ENCODE results near the gene CEBPG.

CEBPG gene

DNA sequence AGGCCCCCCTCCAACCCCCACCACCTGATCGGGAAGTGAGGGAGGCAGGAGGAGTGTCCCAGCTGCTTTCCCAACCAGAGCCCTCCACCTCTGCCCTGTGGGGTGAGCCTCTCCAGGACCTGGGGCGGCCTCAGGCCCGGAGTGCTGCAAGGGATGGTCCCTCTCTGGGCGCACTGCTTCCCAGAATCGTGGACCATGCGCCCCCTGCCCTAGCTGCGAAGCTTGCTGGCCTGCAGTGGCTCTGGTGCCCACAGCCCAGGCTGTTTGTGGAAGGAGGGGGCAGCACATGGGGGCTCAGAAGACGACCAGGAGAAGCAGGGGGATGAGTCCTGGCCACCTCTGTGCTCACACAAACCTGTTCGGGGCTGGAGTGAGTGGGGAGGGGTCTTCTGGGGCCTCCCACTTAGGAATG is 33.6 kb downstream of the CEBPG start:
- DNase-seq: no peak

GRCh38 chr19:33407716-33408115 is 34.2 kb downstream of the CEBPG start:
- DNase-seq: no peak

DNA sequence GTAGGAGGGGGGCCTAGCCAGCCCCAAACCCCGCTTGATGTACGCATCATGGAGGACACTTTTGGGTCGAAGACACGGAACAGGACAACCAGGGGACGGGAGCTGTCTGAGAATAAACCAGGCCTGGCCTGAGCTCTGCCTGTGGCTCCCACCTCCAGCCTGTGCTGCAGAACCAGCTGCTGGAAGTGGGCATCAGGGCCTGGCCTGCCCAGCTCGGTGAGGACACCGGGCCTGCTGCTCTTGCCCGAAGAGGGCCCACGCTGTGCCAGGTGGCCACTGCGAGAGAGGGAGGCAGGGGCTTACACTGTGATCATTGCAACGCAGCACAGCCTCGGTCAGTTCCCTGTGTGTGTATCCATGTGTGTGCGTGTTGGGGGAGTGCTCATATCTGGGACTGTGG is 34.6 kb downstream of the CEBPG start:
- no peak for DNase-seq

GRCh38 chr19:33408538-33409434 is 35.3 kb downstream of the CEBPG start:
- DNase-seq: no peak

DNA sequence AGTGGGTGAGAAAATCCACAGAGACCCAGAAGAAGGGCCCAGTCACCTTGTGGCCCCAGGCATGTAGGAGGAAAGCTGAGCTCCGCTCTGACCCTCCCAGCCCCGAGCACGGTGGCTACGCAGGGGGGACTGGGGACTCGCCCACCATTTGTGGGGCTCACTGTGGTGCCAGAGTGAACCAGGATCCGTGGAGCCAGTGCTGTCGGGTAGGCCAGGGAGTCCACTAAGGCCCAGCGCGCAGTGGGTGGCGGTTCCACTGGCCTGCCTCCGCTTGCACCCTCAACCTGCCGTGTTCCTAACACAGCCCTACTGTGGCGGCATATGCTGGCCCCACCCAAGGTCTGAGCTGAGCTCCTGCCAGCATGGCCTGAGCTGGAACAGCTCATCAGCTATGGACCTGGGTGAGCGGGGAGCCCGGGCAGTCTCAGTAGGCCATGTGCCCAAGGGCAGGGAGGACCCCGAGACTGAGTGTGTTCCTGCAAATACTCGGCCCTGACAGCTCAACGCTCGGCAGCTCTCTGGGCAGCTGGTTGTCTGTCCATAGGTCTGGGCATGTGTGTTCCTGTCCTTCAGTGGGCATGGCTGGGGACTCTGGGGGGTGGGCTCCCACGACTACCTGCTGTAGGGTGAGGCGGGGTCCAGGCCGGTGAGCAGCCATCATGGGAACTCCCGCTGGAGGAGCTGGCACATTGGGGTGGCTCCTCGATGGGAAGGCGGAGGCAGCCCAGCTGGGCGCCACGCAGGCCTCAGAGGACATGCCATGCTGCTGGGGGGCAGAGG is 36.6 kb downstream of the CEBPG start:
- DNase-seq: no peak

DNA sequence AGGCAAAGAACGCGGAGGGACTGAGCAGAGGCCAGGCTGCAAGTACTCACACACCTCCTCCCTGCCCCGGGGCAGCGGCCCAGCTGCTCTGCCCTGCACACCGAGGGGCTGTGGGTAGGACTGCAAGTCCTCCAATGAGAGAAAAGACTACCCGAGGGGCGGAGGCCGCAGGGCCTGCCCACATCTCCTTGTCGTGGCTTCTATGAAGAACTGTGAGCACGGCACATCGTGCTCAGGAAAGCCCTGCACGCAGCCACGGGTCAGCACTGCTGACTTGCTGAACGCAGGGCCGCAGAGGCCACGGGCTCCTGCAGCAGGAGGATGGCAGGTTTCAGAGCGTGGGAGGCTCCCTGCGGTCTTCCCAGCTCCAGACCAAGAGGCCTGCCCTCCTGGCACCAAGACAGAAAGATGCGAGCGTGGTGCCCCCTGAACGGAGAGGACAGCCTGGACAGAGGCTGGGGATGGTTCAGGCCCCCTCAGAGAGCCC is 37.4 kb downstream of the CEBPG start:
- DNase-seq: no peak

DNA sequence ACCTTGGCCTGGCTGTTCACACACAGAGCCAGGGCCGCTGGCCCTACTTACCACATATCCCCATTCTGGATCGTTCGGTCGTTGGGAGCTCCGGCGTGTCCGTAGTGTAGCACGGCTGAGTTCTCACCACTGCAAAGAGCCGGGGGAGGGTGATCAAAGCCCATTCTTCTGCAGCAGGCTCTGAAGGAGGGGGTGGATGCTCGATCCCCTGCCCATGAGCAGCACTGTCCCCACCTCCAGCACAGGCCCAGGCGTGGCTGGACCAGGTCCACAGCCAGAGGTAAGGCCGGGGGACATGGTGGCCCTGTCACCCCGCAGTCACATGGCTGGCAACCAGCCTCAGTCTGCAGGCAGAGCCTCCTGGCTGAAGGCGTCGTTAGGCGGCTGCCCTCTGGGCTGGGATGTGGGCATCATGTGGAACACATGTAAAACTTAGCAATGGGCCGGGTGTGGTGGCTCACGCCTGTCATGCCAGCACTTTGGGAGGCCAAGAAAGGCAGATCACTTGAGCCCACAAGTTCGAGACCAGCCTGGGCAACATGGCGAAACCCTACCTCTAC is 38.2 kb downstream of the CEBPG start:
- DNase-seq: no peak

- DNase-seq: no peak
Observed at GRCh38 chr19:33412601-33413425, 39.3 kb downstream of the CEBPG start.

GRCh38 chr19:33413426-33413725 is 39.9 kb downstream of the CEBPG start:
- DNase-seq: no peak

GRCh38 chr19:33413868-33414666 is 40.6 kb downstream of the CEBPG start:
- DNase-seq: no peak

DNA sequence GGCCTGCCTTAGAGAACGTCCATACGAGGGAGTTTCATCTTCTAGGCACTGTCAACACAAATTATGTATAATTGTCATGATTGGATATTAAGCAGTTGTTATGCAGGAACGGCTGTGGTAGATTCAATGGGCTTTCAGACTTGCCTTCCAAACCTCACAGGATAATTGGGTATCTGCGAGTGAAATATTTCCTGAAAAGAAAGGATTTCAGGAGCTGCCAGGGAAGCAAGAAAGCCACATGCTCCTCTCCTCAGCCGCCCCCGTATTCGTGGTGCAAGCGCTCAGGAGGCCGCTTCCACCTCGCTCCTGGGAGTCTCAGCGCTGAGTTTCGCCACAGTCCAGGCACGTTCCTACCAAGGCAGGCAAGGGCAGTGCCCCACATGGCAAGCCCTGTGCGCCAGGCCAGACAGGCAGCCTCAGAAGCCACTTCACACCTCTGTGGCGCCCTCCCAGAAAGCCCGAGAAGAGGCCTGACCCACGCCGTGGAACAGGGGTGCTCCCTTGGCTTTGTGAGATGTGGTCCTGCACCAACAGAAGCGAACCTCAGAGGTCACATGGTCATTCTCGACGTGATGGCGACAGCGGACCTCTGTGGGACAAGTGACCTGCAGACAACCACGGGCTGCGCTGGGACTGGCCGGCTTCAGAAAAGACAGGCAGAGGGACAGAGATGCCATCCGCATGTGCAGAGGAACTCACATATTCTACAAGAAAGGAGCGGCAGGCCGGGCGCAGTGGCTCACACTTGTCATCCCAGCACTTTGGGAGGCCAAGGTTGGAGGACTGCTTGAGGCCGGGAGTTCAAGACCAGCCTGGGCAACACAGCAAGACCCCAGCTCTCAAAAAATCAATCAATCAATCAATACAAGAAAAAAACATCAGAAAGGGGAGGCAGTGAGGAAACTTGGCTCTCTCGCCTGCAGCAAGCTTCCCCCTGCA is 41.4 kb downstream of the CEBPG start:
- no peak for DNase-seq

GRCh38 chr19:33416307-33417215 is 43.1 kb downstream of the CEBPG start:
- DNase-seq: peak; percentile 68

GRCh38 chr19:33417751-33418150 is 44.2 kb downstream of the CEBPG start:
- no peak for DNase-seq

DNA sequence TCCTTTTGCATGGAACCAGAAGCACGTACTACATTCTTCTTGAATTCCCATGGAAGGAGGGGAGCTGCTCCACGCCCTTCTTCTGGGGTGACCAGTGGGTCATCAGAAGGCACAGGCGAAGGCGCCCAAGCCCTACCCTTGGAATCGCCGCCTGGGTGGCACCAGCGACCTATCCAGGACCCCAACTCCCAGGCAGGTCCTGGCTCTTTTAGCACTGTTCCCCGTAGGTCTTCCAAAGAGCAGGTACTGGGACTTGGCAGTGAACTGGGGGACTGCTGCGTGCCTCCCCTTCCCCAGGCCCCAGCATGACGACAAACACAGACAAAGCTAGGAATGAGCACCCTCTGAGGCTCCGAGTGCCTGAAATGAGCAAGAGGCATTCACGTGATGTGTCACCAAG is 45.0 kb downstream of the CEBPG start:
- DNase-seq: no peak

DNA sequence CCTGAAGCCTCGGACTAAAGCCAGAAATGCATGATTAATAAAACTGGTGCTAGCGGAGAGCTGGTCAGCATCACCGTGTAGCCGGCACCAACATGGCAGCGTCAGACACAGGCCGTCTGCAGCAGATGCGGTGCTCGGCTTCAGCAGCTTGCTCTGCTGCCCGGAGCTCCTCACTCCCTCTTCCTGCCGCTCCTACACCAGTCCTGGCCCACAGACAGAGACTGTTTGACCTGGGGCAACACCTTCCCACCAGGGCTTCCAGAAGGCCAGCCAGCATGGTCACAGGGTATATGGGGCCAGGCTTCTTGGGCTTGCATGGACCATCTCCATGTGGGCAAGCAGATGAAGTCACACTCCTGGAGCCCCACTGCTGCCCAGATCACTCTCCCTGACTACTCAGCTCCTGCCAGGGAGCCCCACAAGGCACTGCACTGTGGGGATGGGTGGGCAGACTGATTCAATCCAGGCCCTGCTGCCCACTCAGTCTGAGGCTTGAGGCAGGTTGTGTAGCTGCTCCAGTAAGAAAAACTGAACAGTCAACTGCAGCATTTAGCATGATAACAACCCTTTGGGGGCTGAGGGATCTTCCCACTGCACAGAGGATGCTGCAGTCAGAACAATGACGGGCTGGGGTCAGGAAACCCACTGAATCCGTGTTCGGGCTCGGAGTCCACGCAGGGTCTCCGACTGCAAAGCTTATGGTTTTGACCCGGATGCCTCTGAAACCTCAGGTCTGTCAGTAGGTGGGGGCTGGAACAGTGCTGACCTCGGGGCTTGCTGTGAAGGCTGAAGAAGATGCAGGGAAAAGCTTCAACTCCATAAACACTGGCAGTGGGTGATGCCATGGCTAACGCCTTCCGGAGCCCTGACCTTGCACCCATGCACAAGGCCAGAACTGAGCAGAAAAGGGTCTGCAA is 45.6 kb downstream of the CEBPG start:
- no peak for DNase-seq

GRCh38 chr19:33419788-33420130 is 46.2 kb downstream of the CEBPG start:
- DNase-seq: no peak

DNA sequence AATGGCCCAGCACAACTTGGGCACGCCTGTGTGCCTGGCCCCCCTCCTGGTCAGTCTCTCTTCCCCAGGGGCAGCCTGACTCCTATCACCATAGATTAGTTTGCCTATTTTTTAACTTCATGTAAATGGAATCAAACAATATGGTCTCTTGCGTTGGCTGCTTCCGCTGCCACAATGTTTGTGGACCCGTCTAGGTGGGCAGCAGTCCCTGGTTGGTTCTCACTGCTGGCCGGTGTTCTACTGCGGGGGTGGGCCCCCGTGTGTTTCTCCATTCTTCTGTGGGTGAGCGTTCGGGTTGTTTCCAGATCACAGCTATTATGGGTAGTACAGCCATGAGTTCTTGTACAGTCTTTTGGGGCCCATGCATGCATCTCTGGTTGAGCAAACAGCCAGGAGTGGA is 47.3 kb downstream of the CEBPG start:
- DNase-seq: no peak

GRCh38 chr19:33421368-33421767 is 47.9 kb downstream of the CEBPG start:
- DNase-seq: no peak
